ENCODE data around the gene CDC123. TPM values are rescaled to one million over a fixed set of nuclear protein-coding genes. Genes with fewer than 3 reads are reported as not detected.

CDC123 gene
- polyA plus RNA-seq, 6 donors from 2014 or later: 98.5 to 184 (median 115) TPM

DNA sequence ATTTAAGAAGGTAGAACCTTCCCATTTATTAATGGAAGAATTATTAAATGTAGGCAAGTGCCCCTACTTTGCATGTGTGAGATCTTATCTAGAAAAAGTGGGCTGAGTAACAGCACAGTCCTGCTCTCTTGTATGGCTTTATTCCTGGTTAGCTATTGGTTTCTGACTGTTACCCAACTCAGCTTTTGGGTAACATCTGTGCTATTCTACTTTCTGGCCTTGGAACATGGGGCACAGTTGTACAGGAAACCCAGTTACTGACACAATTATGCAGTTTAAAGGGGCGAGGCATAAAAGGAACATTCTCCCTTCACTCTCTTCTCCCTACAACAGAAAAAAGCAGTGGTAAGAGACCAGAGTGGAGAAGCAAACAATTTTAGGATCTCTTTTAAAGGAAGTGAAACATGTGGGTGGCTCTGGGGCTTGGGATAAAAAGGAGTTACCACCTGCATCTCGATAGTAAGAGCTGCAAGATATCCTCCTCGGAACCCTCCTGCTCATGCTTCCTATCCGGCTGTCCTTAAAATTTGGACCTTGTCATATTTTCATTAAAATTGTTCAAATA, 16.3 kb upstream of the CDC123 start:
- Mint-ChIP-seq H3K27ac (no peak overlapping the region), H3K4me1 (no peaks in the 10 kb centered on the region), H3K27me3 (no peaks in the 10 kb centered on the region), H3K9me3 (no peaks in the 10 kb centered on the region), H3K36me3 (peaks cover 0 to 14% of the 10 kb centered on the region in 2 donors), H3K4me3 (no peak overlapping the region)
- no peak for DNase-seq
- ATAC-seq (ENCODE audit: low read depth in 2 of 2): no peak

DNA sequence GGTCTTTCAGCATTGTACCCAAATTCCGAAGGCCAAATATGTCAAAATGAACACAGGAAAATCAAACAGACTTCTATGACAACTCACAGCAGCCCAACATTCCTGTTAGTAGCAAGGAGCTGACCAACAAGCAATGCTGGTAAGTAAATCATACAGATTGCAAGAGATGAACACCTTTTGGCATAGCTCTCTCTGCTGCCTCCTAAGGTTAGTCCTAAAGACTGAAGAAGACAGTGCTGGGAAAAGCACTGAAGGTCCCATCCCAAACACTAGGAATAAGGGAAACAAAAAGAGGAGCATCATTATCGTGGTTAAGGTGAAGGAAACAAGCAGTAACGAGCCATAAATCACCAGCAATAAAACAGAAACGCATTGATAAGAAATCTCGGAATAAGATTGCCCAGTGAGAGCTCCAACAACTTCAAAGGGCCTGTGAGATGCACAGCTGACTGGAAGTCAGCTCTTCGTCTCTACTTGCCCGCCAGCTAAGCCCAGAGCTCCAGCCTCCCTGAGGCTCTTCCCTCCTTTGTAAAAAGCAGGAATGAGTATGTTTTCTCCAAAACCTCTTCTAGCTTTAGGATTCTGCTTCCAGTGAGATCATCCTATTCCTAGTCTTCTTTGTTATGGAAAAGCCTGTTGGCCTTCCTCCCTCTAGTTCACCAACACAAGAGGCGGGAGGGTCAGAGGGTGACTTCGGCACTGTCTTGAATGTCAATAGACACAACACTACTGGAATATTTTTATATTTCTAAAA, 15.6 kb upstream of the CDC123 start:
- peaks cover 6 to 21% of the 10 kb centered on the region in 2 donors for H3K36me3 Mint-ChIP-seq
- H3K27ac Mint-ChIP-seq: peak overlapping the region in 1 of 6 donors; percentile 58
- no peaks in the 10 kb centered on the region for H3K27me3 Mint-ChIP-seq
- no peak overlapping the region for H3K4me3 Mint-ChIP-seq
- no peaks in the 10 kb centered on the region for H3K4me1 Mint-ChIP-seq
- no peak for DNase-seq
- no peaks in the 10 kb centered on the region for H3K9me3 Mint-ChIP-seq
- no peak for ATAC-seq (ENCODE audit: low read depth in 2 of 2)

DNA sequence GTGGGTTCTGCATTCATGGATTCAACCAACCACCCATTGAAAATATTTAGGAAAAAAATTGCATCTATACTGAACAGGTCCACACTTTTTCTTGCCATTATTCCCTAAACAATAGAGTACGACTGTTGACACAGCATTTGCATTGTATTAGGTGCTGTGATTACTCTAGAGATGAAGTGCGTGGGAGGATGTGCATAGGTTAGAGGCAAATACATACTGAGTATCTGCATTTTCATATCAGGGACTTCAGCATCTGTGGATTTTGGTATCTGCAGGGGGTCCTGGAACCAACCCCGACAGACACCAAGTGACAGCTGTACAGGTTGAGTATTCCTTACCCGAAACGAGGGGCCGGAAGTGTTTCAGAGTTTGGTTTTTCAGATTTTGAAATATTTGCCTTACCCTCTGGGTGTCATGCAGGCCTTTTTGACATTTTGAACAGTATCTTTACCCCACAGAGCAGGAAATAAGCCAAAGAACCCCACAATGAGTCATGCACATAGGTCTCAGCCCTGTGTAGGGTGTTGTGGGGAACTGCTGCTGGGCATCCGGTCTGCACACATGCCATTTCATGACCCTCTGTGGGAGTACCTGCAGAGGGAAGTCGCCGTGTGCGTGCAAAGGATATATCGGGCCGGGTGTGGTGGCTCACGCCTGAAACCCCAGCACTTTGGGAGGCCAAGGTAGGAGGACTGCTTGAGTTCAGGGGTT, 14.8 kb upstream of the CDC123 start:
- peaks cover 8 to 27% of the 10 kb centered on the region in 2 donors for H3K36me3 Mint-ChIP-seq
- H3K27me3 Mint-ChIP-seq: no peaks in the 10 kb centered on the region
- H3K9me3 Mint-ChIP-seq: no peaks in the 10 kb centered on the region
- H3K4me1 Mint-ChIP-seq: no peaks in the 10 kb centered on the region
- no peak overlapping the region for H3K27ac Mint-ChIP-seq
- ATAC-seq (ENCODE audit: low read depth in 2 of 2) (peak; percentile 25 to 35), DNase-seq (no peak)
- H3K4me3 Mint-ChIP-seq: no peak overlapping the region

DNA sequence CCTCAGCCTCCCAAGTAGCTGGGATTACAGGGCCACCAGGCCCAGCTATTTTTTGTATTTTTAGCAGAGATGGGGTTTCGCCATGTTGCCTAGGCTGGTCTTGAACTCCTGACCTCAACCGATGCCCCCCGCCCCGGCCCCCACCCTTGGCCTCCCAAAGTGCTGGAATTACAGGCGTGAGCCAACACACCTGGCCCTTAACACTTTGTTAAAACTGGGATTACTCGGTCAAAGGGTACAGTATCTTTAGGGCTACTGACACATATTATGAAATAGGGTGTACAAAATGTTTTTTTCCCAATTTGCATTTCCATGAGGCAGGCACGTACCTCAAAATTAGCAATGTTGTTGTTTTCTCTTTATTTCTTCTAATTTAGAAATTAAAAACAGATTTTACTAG, 11.8 kb upstream of the CDC123 start:
- Mint-ChIP-seq H3K36me3 (peaks cover 22 to 35% of the 10 kb centered on the region in 2 donors), H3K4me3 (no peak overlapping the region), H3K27me3 (no peaks in the 10 kb centered on the region), H3K27ac (no peak overlapping the region), H3K9me3 (no peaks in the 10 kb centered on the region), H3K4me1 (peaks cover 4 to 6% (median 5%) of the 10 kb centered on the region in 3 donors)
- DNase-seq: no peak
- ATAC-seq (ENCODE audit: low read depth in 2 of 2): no peak

DNA sequence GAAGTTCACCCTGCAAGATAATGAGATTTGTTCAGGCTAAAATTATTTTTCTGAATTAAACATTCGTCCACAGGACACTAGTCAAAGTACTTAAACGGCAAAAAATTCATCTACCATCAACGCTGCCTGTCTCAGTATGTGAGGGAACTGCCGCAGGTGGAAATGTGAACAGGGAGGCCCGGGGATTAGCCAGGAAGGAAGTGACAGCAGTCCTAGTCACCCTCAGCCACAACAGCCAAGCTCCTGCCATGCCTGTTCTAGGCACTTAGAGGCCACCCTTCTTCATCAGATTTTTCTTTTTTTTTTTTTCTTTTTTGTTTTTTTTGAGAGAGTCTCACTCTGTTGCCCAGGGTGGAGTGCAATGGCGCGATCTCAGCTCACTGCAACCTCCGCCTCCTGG, 9.7 kb upstream of the CDC123 start:
- Mint-ChIP-seq H3K36me3 (peaks cover 22 to 28% of the 10 kb centered on the region in 2 donors), H3K27me3 (no peaks in the 10 kb centered on the region), H3K4me1 (peaks cover 4 to 6% (median 5%) of the 10 kb centered on the region in 3 donors), H3K27ac (no peak overlapping the region), H3K9me3 (no peaks in the 10 kb centered on the region), H3K4me3 (no peak overlapping the region)
- no peak for DNase-seq
- ATAC-seq (ENCODE audit: low read depth in 2 of 2): no peak

DNA sequence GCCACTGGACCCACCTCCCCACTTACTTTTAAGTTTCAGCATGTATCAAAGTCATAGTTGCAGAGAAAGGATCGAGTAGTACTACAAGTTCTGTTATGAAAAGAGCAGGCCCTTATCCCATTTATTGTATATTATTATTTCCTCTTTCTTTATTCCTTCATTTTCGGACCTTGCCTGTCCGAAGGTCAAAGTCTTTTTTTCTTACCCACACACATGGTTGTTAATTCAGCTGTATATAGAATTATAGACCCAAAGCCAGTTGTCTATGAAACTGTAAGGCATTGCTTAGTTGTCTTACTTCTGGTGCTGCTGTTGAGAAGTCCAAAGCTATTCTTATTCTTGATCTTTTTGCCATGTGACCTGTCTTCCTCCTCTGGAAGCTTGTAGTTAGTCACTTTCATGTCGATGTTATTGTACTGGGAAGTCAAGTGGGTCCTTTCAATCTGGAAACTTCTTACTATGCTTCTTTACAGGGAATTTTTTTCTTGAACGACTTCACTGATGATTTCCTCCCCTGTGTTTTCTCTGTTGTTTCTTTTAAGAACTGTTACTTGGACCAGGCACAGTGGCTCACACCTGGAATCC, 8.6 kb upstream of the CDC123 start:
- peak overlapping the region in 3 of 6 donors; percentile 11 to 59 (median 40) for H3K27ac Mint-ChIP-seq
- peaks cover 5 to 7% (median 6%) of the 10 kb centered on the region in 3 donors for H3K4me1 Mint-ChIP-seq
- no peak for ATAC-seq (ENCODE audit: low read depth in 2 of 2)

DNA sequence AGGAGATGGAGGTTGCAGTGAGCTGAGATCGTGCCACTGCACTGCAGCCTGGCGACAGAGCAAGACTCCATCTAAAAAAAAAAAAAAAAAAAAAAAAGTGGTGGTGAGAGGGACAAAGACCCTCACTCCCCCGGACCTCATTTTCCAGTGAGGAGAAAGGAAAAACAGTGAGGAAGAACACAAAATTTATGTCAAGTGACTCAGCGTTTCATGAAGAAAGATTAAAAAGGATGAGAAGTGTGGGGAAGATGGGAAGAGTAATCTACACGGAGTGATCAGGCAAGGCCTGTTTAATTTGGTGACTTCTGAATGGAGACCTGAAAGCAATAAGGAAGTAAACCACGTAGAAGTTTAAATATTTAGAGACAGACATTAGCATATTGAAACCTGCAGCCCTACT, 7.3 kb upstream of the CDC123 start:
- H3K4me3 Mint-ChIP-seq: no peak overlapping the region
- H3K4me1 Mint-ChIP-seq: peaks cover 6 to 10% (median 10%) of the 10 kb centered on the region in 3 donors
- H3K36me3 Mint-ChIP-seq: peaks cover 22 to 23% of the 10 kb centered on the region in 2 donors
- H3K27me3 Mint-ChIP-seq: no peaks in the 10 kb centered on the region
- no peaks in the 10 kb centered on the region for H3K9me3 Mint-ChIP-seq
- ATAC-seq (ENCODE audit: low read depth in 2 of 2): no peak
- H3K27ac Mint-ChIP-seq: peak overlapping the region in 1 of 6 donors; percentile 59
- no peak for DNase-seq

More for the DNA sequence above, 8.6 kb upstream of the CDC123 start:
- Mint-ChIP-seq H3K9me3 (no peaks in the 10 kb centered on the region), H3K4me3 (no peak overlapping the region), H3K36me3 (peaks cover 22 to 28% of the 10 kb centered on the region in 2 donors), H3K27me3 (no peaks in the 10 kb centered on the region)
- no peak for DNase-seq

DNA sequence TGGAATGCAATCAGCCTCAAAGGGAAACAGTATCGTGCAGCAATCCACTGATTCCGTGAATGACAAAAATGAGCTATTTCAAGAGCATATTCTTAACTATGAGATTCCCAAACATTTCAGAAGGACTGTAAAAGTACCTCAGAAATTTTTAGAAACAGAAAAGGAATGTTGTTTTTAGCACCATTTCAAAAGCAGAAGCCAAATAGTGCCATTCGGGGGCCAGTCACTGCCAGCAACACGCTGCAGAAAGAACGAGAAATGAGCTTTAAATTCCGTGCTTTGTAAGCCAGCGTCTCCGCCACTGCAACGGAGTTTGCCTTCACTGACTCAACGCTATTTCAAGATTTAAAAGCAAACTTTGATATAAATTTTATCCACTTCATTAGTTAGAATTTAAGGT, 6.6 kb upstream of the CDC123 start:
- H3K4me3 Mint-ChIP-seq: no peak overlapping the region
- ATAC-seq (ENCODE audit: low read depth in 2 of 2): no peak
- peaks cover 11 to 17% (median 16%) of the 10 kb centered on the region in 3 donors for H3K4me1 Mint-ChIP-seq
- peaks cover 22% of the 10 kb centered on the region in 2 donors for H3K36me3 Mint-ChIP-seq
- H3K27me3 Mint-ChIP-seq: no peaks in the 10 kb centered on the region
- no peaks in the 10 kb centered on the region for H3K9me3 Mint-ChIP-seq
- no peak for DNase-seq
- H3K27ac Mint-ChIP-seq: no peak overlapping the region

DNA sequence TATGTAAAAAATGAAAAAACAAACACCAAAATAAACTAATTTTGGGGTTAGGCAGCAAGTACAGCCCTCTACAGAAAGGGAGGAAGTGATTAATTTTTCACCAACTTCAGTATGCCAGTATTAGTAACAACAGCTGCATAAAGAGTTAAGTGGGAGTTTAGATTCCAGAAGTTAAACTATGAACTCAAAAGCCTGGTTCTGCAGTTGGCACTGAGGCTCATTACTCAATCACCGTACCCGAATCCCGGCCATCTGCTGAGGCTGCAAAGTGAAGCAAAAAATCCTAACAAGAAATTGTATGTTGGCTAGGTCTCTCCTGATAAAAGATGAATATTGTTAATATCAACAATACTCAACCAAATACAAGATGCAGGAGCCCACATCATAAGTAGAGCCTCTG, 4.3 kb upstream of the CDC123 start:
- H3K36me3 Mint-ChIP-seq: peaks cover 9 to 19% of the 10 kb centered on the region in 2 donors
- peaks cover 24 to 39% (median 36%) of the 10 kb centered on the region in 3 donors for H3K4me1 Mint-ChIP-seq
- no peaks in the 10 kb centered on the region for H3K9me3 Mint-ChIP-seq
- peak overlapping the region in 1 of 6 donors; percentile 23 for H3K27ac Mint-ChIP-seq
- ATAC-seq (ENCODE audit: low read depth in 2 of 2) (no peak), DNase-seq (no peak)
- H3K27me3 Mint-ChIP-seq: no peaks in the 10 kb centered on the region
- peak overlapping the region in 2 of 8 donors; percentile 11 to 61 for H3K4me3 Mint-ChIP-seq

DNA sequence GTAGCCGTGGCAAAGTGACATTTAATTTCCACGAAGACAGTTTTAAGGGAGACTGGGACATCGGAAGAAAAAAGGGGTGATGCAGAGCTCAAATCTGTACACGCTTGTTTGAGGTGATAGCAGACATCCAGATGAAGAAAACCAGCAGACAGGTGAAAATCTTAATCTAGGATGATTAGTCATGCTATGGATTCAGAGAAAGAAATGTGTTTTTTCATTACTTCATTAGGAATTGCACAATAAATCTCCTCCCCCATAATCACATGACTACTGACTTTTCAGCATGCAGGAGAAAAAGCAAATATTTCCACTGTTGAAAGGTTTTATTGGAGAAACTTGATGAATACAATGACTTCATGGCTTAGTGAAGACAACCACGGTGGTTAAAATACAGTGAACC, 2.8 kb upstream of the CDC123 start:
- peak overlapping the region in 5 of 8 donors; percentile 36 to 100 (median 59) for H3K4me3 Mint-ChIP-seq
- peaks cover 0 to 7% of the 10 kb centered on the region in 2 donors for H3K36me3 Mint-ChIP-seq
- no peak overlapping the region for H3K27ac Mint-ChIP-seq
- H3K4me1 Mint-ChIP-seq: peaks cover 21 to 39% (median 36%) of the 10 kb centered on the region in 3 donors
- DNase-seq: no peak
- H3K9me3 Mint-ChIP-seq: no peaks in the 10 kb centered on the region
- H3K27me3 Mint-ChIP-seq: no peaks in the 10 kb centered on the region
- ATAC-seq (ENCODE audit: low read depth in 2 of 2): no peak

DNA sequence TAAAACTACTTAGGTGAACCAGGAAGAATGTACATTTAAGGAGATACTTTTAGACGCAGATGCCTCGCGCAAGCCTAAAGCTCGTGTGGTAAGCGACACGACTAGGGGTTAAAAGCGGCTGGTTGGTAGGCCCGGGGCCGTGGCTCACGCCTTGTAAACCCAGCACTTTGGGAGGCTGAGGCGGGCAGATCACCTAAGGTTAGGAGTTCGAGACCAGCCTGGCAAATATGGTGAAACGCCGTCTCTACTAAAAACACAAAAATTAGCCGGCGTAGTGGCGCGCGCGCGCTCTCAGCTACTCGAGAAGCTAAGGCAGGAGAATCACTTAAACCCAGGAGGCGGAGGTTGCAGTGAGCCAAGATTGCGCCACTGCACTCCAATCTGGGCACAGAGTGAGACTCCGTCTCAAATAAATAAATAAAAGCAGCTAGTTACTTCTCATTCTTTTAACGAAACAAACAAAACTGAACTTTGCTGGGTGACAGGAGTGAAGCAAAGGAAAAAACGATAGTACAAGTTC, 1.2 kb upstream of the CDC123 start:
- DNase-seq (no peak), ATAC-seq (ENCODE audit: low read depth in 2 of 2) (no peak)
- Mint-ChIP-seq H3K27me3 (no peaks in the 10 kb centered on the region), H3K27ac (peak overlapping the region in 5 of 6 donors; percentile 95 to 100 (median 98)), H3K4me1 (peaks cover 28 to 39% (median 36%) of the 10 kb centered on the region in 3 donors), H3K36me3 (peaks cover 4 to 10% of the 10 kb centered on the region in 2 donors), H3K4me3 (peak overlapping the region; percentile 95 to 100 (median 98)), H3K9me3 (no peaks in the 10 kb centered on the region)

DNA sequence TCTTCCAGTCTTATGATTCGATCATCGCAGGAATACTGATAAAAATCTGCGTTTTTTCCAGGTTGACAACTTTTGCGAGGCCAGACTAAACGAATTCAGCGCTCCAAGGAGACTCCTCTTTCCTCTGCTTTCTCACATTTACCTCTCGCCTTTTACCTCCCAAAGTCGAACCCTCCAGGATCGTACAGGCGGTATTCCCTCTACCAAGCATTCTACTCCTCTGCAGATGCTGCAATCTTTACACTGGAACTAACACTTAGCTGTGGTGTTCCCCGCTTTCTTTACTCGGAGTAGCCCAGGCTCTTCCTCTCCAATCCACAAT, 746 bp upstream of the CDC123 start:
- peak in 1 of 2 donors; percentile 4 for ATAC-seq (ENCODE audit: low read depth in 2 of 2)
- peak overlapping the region; percentile 95 to 100 (median 98) for H3K4me3 Mint-ChIP-seq
- H3K4me1 Mint-ChIP-seq: peaks cover 28 to 39% (median 36%) of the 10 kb centered on the region in 3 donors
- peak overlapping the region; percentile 95 to 100 (median 98) for H3K27ac Mint-ChIP-seq
- no peaks in the 10 kb centered on the region for H3K27me3 Mint-ChIP-seq
- H3K36me3 Mint-ChIP-seq: peaks cover 4 to 10% of the 10 kb centered on the region in 2 donors
- no peak for DNase-seq
- no peaks in the 10 kb centered on the region for H3K9me3 Mint-ChIP-seq

DNA sequence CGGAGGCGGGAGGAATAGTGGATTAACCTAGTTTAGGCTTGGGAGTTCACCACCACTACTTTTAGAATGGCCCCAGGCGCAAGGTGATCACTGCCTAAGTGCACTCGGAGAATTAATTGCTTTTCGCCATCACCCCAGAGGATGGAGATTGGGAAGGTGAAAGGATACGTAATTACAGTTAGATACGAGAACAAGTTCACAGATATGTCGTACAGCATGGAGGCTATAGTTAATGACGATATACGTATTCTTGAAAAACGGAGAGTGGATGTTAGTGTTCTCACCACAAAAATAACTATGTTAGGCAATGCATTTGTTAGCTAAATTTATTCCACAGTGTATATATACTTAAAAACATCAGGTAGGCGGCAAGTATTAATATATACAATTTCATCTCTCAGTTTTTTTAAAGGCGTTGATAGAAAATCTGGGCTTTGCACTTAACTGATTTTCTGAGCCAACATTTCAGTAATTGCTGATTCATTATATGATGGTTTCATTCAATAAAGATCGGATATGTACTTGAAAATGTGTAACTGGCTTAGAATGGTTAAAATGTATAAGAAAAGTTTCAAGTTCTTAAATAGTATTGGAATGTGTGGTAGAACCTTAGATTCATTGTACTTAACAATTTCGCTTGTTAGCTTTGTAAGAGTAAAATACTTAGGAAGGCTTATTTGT, 683 bp downstream of the CDC123 start:
- ATAC-seq (ENCODE audit: low read depth in 2 of 2) (no peak), DNase-seq (no peak)
- peaks cover 36 to 46% (median 43%) of the 10 kb centered on the region in 3 donors for H3K4me1 Mint-ChIP-seq
- peak overlapping the region; percentile 95 to 100 (median 98) for H3K4me3 Mint-ChIP-seq
- H3K36me3 Mint-ChIP-seq: peaks cover 4 to 19% of the 10 kb centered on the region in 2 donors
- peak overlapping the region; percentile 95 to 100 (median 98) for H3K27ac Mint-ChIP-seq
- H3K9me3 Mint-ChIP-seq: no peaks in the 10 kb centered on the region
- H3K27me3 Mint-ChIP-seq: no peaks in the 10 kb centered on the region

Data from naive B cell (primary cell).